Tibial nerve (tissue), 4 donors: Measurements from ENCODE around the gene TMED6. TPM values are rescaled to one million over a fixed set of nuclear protein-coding genes. Genes with fewer than 3 reads are reported as not detected.

Experiments used
- DNase-seq, 2 donors: peaks; one replicate each; pipeline ENCODE4 v3.0.0-alpha.2; 2019; ENCODE audit warnings: low spot score in 2 of 2
- H3K27ac ChIP-seq, 4 donors: fragments of 200-600 bp; sonication (generic) in 3 of 4; one replicate each; pipeline ENCODE4 v1.5.1; 2017 to 2019; ENCODE audit warnings: mild to moderate bottlenecking in 1 of 4
- H3K27me3 ChIP-seq, 2 donors: fragments of 200-600 bp; sonication (generic) in 1 of 2; one replicate each; pipeline versions ENCODE4 v1.5.1 to v1.6.0; 2017 to 2019
- H3K36me3 ChIP-seq, 3 donors: fragments of 200-600 bp; sonication (generic); one replicate each; pipeline ENCODE4 v1.5.1; 2018 to 2019
- H3K4me1 ChIP-seq, 4 donors: fragments of 200-600 bp; sonication (generic) in 3 of 4; one replicate each; pipeline ENCODE4 v1.5.1; 2017 to 2019
- H3K4me3 ChIP-seq, 4 donors: fragments of 200-600 bp; sonication (generic) in 3 of 4; one replicate each; pipeline ENCODE4 v1.5.1; 2017 to 2019; ENCODE audit warnings: mild to moderate bottlenecking in 1 of 4, moderate library complexity in 1 of 4
- H3K9me3 ChIP-seq, 4 donors: fragments of 200-600 bp; sonication (generic) in 3 of 4; one replicate each; pipeline ENCODE4 v1.5.1; 2017 to 2019
- CTCF ChIP-seq, 5 experiments: fragments of 200-600 bp in 3 of 5; fragments of 450-650 bp in 2 of 5; sonication (generic) in 3 of 5; IDR thresholded peaks; one replicate each; pipeline ENCODE4 v1.5.1; 2016 to 2019; ENCODE audit warnings: antibody characterized with exemption in 5 of 5, mild to moderate bottlenecking in 3 of 5, moderate library complexity in 2 of 5
- EP300 ChIP-seq, 2 donors: sonication (generic); formaldehyde crosslinking; IDR thresholded peaks; one replicate each; pipeline ENCODE4 v1.6.1; 2017; ENCODE audit warnings: antibody characterized with exemption in 2 of 2, mild to moderate bottlenecking in 1 of 2
- POLR2A ChIP-seq, 2 donors: fragments of 450-650 bp; IDR thresholded peaks; one replicate each; pipeline ENCODE4 v1.6.1; 2017; ENCODE audit warnings: antibody characterized with exemption in 2 of 2, mild to moderate bottlenecking in 2 of 2, moderate library complexity in 2 of 2
- WGBS, 2 donors: methylation state at CpG; one replicate each; pipeline ENCODE4 v1.1.5; 2018; 5-methylcytosine and 5-hydroxymethylcytosine counted together
- total RNA-seq, 4 donors: library from RNA; depleted of rRNA; stranded (reverse); fragments of >200 nt; gene quantifications; one replicate each; pipeline ENCODE4 v1.1.0, GENCODE V29; 2016

Gene TMED6
- total RNA-seq, 4 donors from 2014 or later, result not detected

GRCh38 chr16:69316595-69317034 is 35.0 kb downstream of the TMED6 start:
- Histone ChIP-seq H3K4me1 (peaks cover 3 to 41% (median 17%) of the 10 kb centered on the region in 4 donors), H3K27me3 (no peaks in the 10 kb centered on the region), H3K9me3 (no peaks in the 10 kb centered on the region), H3K4me3 (no peak overlapping the region), H3K36me3 (peaks cover 8 to 86% (median 53%) of the 10 kb centered on the region in 3 donors), H3K27ac (no peak overlapping the region)
- no peak for TF ChIP-seq POLR2A (IDR thresholded peaks at IDR 0.05)
- TF ChIP-seq EP300 (IDR thresholded peaks at IDR 0.05), result no peak
- no peak for TF ChIP-seq CTCF (IDR thresholded peaks at IDR 0.05)
- DNase-seq, result no peak
- WGBS, 2 donors, result 88 to 90% methylated on average over 16 to 17 of the region's 17 CpGs

GRCh38 chr16:69315486-69316311 is 35.9 kb downstream of the TMED6 start:
- peak overlapping the region in 1 of 4 donors; percentile 14 for H3K27ac ChIP-seq
- no peak overlapping the region for H3K4me3 ChIP-seq
- no peak for TF ChIP-seq CTCF (IDR thresholded peaks at IDR 0.05)
- TF ChIP-seq POLR2A (IDR thresholded peaks at IDR 0.05), result no peak
- no peak for TF ChIP-seq EP300 (IDR thresholded peaks at IDR 0.05)
- H3K9me3 ChIP-seq, result no peaks in the 10 kb centered on the region
- DNase-seq, result no peak
- WGBS, 2 donors, result 63 to 68% methylated on average over 30 of the region's 30 CpGs
- H3K4me1 ChIP-seq, result peaks cover 3 to 42% (median 17%) of the 10 kb centered on the region in 4 donors
- no peaks in the 10 kb centered on the region for H3K27me3 ChIP-seq
- H3K36me3 ChIP-seq, result peaks cover 8 to 77% (median 44%) of the 10 kb centered on the region in 3 donors

GRCh38 chr16:69314534-69314933 is 37.1 kb downstream of the TMED6 start:
- Histone ChIP-seq H3K27ac (no peak overlapping the region), H3K36me3 (peaks cover 3 to 65% (median 32%) of the 10 kb centered on the region in 3 donors), H3K27me3 (no peaks in the 10 kb centered on the region), H3K4me1 (peaks cover 3 to 48% (median 21%) of the 10 kb centered on the region in 4 donors), H3K4me3 (no peak overlapping the region), H3K9me3 (no peaks in the 10 kb centered on the region)
- WGBS, 2 donors, result 80 to 89% methylated on average over 11 of the region's 11 CpGs
- no peak for TF ChIP-seq EP300 (IDR thresholded peaks at IDR 0.05)
- no peak for TF ChIP-seq POLR2A (IDR thresholded peaks at IDR 0.05)
- no peak for DNase-seq

GRCh38 chr16:69313469-69313868 is 38.1 kb downstream of the TMED6 start:
- peaks cover 3 to 48% (median 21%) of the 10 kb centered on the region in 4 donors for H3K4me1 ChIP-seq
- no peak overlapping the region for H3K4me3 ChIP-seq
- H3K27me3 ChIP-seq, result no peaks in the 10 kb centered on the region
- no peaks in the 10 kb centered on the region for H3K9me3 ChIP-seq
- TF ChIP-seq CTCF (IDR thresholded peaks at IDR 0.05) (no peak), EP300 (IDR thresholded peaks at IDR 0.05) (no peak), POLR2A (IDR thresholded peaks at IDR 0.05) (no peak)
- 93 to 94% methylated on average over 5 of the region's 5 CpGs for WGBS, 2 donors
- peaks cover 0 to 55% (median 21%) of the 10 kb centered on the region in 3 donors for H3K36me3 ChIP-seq
- no peak overlapping the region for H3K27ac ChIP-seq
- DNase-seq, result no peak

GRCh38 chr16:69311533-69312387 is 39.8 kb downstream of the TMED6 start:
- 2 to 3% methylated on average over 29 to 42 of the region's 59 CpGs for WGBS, 2 donors
- Histone ChIP-seq H3K4me3 (peak overlapping the region; percentile 60 to 90 (median 84)), H3K36me3 (peaks cover 0 to 38% (median 11%) of the 10 kb centered on the region in 3 donors), H3K27me3 (no peaks in the 10 kb centered on the region), H3K9me3 (no peaks in the 10 kb centered on the region), H3K4me1 (peaks cover 3 to 48% (median 24%) of the 10 kb centered on the region in 4 donors), H3K27ac (peak overlapping the region; percentile 59 to 93 (median 86))
- DNase-seq, result no peak
- peak in 1 of 5 experiments; percentile 60 for TF ChIP-seq CTCF (IDR thresholded peaks at IDR 0.05)
- TF ChIP-seq POLR2A (IDR thresholded peaks at IDR 0.05), result no peak
